Testis (tissue), 2 donors: Measurements from ENCODE around the gene ESPNL.

Source experiments
- POLR2A ChIP-seq: fragments of 450-650 bp; IDR thresholded peaks from one replicate; pipeline ENCODE4 v1.6.1; 2017; ENCODE audit warnings: antibody characterized with exemption, mild to moderate bottlenecking, moderate library complexity
- TF ChIP-seq, protein P1 (sequence below), 3 experiments: fragments of 450-650 bp in 2 of 3; fragments of 200-600 bp in 1 of 3; sonication (generic) in 1 of 3; IDR thresholded peaks; one replicate each; pipeline ENCODE4 v1.5.1; 2016 to 2019; ENCODE audit warnings: antibody characterized with exemption in 3 of 3, mild to moderate bottlenecking in 2 of 3, moderate library complexity in 1 of 3

DNA sequence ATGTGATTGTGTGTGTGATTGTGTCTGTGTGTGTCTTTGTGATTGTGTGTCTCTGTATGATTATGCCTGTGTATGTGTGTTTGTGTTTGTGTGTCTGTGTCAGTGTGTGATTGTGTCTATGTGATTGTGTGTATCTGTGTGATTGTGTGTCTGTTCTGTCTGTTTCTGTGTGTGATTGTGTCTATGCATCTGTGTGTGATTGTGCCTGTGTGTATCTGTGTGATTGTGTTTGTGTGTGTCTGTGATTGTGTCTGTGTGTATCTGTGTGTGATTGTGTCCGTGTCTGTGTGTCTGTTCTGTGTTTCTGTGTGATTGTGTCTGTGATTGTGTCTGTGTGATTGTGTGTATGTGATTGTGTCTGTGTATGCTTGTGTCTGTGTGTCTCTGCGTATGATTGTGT lies 26.2 kb downstream of the ESPNL start:
- TF ChIP-seq, protein P1, sequence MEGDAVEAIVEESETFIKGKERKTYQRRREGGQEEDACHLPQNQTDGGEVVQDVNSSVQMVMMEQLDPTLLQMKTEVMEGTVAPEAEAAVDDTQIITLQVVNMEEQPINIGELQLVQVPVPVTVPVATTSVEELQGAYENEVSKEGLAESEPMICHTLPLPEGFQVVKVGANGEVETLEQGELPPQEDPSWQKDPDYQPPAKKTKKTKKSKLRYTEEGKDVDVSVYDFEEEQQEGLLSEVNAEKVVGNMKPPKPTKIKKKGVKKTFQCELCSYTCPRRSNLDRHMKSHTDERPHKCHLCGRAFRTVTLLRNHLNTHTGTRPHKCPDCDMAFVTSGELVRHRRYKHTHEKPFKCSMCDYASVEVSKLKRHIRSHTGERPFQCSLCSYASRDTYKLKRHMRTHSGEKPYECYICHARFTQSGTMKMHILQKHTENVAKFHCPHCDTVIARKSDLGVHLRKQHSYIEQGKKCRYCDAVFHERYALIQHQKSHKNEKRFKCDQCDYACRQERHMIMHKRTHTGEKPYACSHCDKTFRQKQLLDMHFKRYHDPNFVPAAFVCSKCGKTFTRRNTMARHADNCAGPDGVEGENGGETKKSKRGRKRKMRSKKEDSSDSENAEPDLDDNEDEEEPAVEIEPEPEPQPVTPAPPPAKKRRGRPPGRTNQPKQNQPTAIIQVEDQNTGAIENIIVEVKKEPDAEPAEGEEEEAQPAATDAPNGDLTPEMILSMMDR (IDR thresholded peaks at IDR 0.05), result no peak
- TF ChIP-seq POLR2A, result no peak
